NCI-H1436 treated with DMSO at 0.1 percent for 48 hours (cell line): Measurements from ENCODE around the gene SMCO3.

Experiments used
- DNase-seq: peaks from one replicate; lab custom pipeline; 2025; lab: John Stamatoyannopoulos, UW

Gene SMCO3

GRCh38 chr12:14827043-14827442 lies 13.1 kb upstream of the SMCO3 start:
- no peak for DNase-seq

GRCh38 chr12:14826491-14826890 lies 12.5 kb upstream of the SMCO3 start:
- no peak for DNase-seq

DNA sequence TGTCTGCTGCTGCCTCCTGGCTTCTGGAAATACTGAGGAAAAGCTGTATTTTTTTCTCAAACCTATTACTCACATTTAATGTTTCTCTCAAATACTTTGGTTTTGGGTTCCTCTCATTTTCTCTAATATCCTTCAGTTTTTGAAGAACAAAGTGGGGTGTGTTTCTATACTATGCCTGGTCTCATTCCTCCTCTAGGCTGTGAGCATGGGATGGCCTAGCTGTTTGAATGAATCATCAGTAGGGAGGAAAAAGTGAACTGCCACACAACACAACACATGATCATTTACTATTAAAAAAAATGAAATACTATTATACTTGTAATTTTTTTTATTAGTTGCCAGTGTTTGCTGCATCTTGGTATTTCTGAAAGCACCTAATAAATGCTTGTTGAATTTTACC lies 11.3 kb upstream of the SMCO3 start:
- DNase-seq, result no peak

DNA sequence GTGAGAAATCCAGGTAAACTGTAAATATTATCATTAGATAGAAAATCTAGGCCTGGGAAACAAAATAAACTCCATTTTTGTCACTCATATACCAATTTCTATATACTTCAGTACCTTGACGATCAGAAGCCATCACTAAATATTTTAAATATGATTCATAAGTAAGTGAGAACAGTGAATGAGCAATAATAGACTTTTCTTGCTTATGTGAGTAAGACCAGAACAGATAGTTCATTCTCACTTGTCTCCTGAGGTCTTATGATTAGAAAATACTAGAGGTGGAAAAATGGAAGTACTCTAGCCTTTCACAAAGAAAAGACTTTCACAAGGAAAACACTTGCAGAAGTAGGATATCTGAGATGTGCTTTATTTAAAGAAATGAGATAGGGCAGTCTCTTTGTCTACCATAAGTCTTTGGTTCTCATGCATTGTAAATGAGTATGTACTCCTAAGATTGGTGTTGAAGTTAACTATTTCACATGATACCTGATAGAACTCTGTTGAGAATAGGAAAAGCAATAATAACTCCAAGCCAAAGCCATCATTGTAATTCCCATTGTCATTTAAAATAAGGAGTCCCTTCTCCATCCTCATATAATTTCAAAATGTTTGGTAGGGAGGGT lies 10.1 kb upstream of the SMCO3 start:
- no peak for DNase-seq

DNA sequence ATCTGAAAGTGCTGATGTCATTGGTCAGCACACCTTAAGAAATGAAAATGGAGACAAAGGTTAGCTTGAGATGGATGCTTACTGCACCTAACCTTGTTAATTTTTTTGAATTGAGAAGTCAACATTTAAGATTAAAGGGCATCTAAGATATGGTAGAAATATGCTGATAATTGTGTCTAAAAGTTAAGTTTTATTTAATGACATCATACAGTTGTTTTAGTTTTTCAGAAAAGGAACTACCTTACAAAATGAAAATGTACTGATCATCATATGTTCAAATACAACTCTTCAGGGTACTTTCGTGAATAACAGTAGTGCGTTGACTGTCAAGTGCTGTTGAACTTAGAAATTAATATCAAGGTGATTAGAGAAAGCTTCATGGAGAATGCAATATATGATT lies 2.5 kb downstream of the SMCO3 start:
- no peak for DNase-seq

- DNase-seq, result no peak
Measured at GRCh38 chr12:14810953-14811483, 3.0 kb downstream of the SMCO3 start.

DNA sequence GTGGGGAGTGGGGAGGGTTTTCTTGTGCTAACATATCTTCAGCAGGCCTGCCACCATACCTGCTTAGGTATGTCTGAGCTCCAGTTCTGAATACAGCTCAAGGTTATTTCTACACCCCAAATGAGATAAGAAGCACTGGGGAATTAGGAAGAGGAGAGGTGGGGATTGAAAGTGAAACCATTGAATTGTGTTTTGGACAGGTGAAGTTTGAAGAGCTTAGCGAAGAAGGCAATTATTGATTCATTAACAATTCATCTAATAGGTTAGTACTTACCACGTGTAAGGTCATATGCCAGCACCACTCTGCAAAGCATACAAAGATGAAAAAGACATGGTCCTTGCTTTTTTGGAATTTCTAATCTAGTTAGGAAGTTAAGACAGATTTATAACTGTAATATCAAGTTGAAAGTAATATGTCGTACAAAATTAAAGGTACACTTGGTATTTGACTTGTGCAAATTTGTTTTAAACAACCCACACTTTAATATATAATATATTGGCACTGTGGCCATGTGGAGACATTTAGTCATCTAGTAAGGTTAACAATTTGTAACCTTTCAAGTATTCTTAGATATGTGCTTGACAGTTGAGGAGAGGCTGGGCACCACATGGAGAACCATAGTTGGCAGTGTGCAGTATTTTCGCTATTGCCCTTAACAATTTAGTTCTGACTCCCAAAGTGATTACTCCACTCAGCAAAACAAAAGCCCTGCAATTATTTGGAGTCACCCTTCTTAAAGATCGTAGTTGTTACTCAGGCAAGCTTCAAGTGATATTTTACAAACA lies 3.6 kb downstream of the SMCO3 start:
- DNase-seq, result no peak

GRCh38 chr12:14803830-14804160 lies 10.2 kb downstream of the SMCO3 start:
- DNase-seq, result no peak

- DNase-seq, result peak; percentile 98
Measured at GRCh38 chr12:14803011-14803829, 10.8 kb downstream of the SMCO3 start, which contains the start of the genes C12orf60 and WBP11. Gene C12orf60, plus strand, starts transcription at chr12:14803670. Its CDS starts 19,266 bp downstream, at chr12:14822936. Gene WBP11, minus strand, starts transcription at chr12:14803478. Its CDS starts 2,095 bp downstream, at chr12:14801383.

GRCh38 chr12:14802721-14803010 lies 11.3 kb downstream of the SMCO3 start:
- no peak for DNase-seq

DNA sequence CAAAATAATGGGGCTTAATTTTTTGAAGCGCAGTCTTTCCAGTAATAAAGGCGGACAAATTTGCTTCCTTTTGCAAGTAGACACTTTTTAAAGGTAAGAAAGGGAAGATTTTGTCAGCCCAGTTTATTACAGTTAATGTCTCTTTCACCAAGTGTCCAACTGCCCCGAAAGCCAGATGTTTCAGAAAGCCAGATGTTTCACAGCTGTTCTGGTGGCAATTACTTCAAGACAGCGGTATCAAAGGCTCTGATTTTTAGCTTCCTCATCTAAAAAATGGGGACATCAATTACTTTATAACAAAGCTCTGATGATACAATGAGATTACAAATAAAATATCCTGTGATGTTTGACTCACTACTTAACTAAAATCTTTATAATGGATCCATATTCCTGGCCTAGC lies 11.7 kb downstream of the SMCO3 start:
- no peak for DNase-seq

- no peak for DNase-seq
Measured at GRCh38 chr12:14795028-14795448, 18.9 kb downstream of the SMCO3 start.

- no peak for DNase-seq
Measured at GRCh38 chr12:14785568-14785967, 28.4 kb downstream of the SMCO3 start.

- DNase-seq, result no peak
Measured at GRCh38 chr12:14784471-14784870, 29.5 kb downstream of the SMCO3 start.

GRCh38 chr12:14782756-14783155 lies 31.2 kb downstream of the SMCO3 start:
- DNase-seq, result no peak

DNA sequence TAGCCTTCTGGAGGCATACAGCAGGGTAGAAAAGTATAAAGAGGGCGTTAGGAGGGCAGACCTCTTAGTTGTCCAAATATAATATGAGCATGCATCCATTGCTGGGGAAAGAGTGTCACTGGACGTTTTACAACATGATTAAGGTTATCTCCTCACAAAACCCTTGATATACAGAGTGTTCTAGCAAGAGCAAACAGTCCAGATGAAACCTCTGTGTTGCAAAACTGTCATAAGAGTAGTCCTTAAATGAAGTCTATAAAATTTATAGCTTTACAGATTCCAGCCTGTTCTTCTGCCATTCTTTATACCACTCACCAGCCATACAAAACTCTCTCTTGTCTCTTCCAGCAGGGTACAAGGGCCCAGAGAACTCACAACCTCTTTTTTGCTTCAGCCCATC lies 32.4 kb downstream of the SMCO3 start:
- DNase-seq, result no peak

DNA sequence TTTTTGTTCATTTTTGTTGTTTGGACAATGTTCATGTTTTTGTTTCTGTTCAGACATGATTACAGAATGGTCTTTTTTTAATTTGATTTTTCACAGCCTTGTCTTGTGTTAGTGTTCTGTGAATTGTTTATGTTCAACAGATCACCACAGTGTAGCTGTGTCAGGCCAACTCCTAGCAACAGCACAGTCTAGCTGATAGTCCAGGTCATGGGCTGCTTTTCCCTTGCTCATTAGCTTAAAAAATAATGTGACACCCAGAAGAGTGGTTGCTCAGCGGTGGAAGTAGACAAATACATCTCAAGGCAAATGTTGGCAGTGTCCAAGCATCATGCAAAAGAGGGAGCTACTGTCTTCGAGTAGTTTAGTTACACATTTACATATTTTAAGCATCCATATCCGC lies 33.1 kb downstream of the SMCO3 start:
- no peak for DNase-seq

GRCh38 chr12:14779834-14780233 lies 34.1 kb downstream of the SMCO3 start:
- DNase-seq, result no peak

DNA sequence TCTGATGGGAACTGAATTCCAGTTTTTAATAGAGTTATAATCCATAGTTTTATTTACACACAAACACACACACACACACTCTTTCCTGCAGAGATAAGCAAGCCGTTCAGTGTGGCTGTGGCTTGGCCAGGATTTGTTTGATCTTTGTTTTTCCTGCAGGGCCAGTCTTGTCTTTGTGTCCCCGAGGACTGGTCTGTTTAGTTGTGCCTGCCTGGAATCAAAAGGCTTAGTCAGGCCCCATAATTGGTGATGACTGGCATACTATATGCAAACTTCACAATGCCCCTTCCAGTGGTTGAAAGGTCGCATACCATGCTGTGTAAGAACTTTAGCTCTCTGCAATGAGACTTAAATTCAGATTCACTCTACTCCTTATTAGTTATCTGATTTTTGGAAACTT lies 36.7 kb downstream of the SMCO3 start:
- DNase-seq, result no peak

DNA sequence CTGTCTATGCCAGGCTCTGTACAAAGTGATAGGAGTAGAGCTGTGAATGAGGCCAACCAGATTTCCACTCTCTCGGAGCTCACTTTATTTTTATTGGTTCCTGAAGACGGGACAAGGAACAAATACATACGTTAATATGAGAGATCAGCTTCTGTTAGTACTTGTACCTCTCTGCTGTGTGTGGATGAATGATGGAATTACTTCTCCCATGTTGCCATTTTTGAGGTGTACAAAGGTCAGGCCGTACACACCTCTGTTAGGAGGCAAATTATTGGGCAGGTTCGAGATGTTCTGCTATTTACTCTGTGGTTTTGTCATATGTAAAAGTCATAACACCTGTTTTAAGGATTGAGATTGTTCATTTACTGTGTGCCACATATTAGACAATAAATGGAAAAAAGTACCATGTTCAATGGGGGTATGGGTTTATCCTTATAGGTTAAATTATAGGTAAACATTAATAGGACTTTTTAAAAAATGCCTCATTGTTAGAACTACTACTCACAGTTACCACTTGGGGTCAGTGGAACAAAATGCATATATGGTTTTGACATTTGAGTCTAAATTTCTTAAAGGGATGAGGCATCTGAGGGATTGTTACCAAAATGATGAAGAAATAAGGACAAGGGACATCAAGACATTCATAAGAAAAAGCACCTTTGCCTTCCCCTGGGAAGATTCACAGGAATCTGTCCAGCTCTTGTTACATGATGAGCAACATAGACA lies 37.6 kb downstream of the SMCO3 start:
- no peak for DNase-seq

GRCh38 chr12:14775636-14775980 lies 38.4 kb downstream of the SMCO3 start:
- DNase-seq, result no peak
